HG02678 (cell line): ENCODE measurements around the gene RAB25.
"Not testable (repeated sequence)": the region's sequence is repeated elsewhere in the genome, so short reads cannot be mapped to it uniquely, and the experiment has no call there.

Experiments
- ATAC-seq: cut with Tn5 transposase; IDR thresholded peaks from one replicate; pipeline ENCODE4 v1.9.1; 2021; ENCODE audit warnings: mild to moderate bottlenecking, moderate library complexity; ENCODE audit not compliant: unreplicated experiment

The RAB25 gene

DNA sequence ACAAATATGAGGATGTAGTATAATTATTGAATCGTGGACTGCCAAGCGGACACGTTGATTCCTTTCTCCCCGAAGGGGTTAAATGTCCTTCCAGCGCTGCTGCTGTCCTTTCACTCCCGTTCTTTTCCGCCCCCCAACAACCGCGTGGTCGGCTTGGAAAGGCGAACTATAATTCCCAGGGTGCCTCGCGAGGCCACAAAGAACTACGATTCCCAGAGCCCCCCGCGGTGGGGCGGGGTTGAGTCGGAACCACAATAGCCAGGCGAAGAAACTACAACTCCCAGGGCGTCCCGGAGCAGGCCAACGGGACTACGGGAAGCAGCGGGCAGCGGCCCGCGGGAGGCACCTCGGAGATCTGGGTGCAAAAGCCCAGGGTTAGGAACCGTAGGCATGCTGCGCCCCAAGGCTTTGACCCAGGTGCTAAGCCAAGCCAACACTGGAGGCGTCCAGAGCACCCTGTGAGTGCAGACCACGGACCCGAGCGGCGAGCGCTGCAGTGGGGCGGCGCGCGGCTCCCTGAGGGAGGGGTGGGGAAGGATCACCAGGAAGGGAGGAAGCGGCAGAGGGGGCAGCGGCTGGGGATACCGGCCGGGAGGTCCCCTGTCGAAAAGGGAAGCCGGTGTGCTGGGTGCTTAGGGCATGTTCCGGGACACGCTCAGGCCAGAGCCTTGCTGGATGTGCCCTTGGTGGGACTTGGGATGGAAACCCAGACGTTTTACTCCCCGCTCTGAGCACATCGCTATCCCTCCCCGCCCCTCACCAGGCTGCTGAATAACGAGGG lies 6.3 kb upstream of the RAB25 start, which contains the start of gene LAMTOR2:
Gene LAMTOR2, plus strand, starts transcription at position 283 of the 781 bp plus-strand sequence. Its CDS starts 108 bp downstream, at position 391.
- peak; percentile 71 for ATAC-seq

DNA sequence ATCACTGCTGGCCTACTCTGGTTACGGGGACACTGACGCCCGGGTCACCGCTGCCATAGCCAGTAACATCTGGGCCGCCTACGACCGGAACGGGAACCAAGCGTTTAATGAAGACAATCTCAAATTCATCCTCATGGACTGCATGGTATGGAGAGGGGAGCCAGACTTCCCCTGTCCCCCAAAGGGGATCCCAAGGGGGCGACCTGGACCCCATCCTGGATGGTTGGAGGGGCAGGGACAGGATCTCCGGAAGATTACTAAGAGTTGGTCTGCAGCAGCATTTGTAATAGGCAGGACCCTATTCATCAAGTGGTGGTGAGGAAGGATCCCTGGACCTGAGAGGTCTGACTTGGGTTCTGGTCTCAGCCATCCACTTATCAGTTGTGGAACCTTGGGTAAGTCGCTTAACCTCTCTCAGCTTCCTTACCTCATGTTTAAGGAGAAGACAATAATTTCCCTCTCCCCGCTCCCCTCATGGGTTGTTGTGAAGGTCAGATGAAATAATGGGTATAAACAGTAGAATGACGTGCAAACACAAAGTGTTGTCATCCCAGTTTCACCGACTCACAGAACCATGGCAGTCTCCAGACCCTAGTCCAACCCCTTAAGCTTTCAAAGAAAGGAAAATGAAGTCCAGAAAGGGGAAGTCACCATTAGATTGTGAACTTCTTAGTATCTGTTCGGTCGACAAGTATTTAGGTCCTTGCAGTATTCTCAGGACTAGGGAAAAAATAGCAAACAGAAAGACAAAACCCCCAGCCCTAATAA lies 5.5 kb upstream of the RAB25 start:
- no peak for ATAC-seq

DNA sequence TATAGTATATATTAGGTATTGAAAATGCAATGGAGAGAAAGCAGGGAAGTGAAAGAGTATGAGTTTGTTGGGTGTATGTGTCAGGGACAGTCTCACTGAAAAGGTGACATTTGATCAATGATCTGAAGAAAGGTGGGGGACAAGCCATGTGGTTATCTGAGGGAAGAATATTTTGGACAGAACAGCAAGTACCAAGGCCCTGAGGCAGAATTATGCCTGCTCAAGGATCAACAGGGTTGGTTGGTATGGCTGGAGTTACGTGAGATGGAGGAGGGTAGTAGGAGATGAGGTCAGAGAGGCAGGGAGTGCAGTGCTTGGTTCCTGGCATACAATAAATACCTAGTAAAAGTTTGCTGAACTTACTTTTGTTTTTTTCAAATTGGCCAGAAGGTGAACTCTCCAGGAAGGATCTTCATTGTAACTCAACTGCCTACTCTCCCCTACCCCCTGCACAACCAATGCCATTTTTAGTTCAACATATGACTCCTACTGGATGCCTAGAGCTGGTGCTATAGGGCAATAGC lies 4.6 kb upstream of the RAB25 start:
- no peak for ATAC-seq

DNA sequence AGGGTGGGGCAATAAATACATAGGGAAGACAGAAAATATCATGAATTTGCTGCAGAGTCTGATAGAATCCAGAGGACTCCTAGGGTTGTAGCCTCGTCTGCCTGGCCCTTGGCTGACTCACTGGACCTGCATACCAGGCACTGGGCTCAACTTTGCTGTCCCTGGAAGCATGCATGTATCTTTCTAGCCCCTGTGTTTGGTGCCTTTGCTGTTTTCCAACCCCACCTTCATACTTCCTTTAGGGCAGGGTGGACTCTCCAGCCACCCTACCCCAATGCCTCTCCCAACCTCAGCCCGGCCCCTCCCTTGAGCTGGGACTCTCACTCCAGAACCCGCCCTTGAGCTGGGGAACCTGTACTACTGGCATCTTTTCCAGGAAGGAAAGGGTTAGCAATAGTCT lies 1.2 kb downstream of the RAB25 start:
- ATAC-seq: no peak

DNA sequence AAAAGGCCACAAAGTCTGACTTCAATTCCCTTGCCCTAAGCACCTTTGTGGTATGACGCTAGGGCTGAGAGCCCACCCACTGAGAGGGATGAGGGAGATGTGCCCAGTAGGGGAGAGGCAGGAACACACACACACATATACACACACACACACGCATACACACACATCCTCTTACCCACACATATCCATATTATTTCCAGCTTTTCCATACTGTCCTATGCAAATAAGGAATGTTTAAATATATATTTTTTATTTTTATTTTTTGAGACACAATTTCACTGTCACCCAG lies 3.0 kb downstream of the RAB25 start:
- no peak for ATAC-seq

DNA sequence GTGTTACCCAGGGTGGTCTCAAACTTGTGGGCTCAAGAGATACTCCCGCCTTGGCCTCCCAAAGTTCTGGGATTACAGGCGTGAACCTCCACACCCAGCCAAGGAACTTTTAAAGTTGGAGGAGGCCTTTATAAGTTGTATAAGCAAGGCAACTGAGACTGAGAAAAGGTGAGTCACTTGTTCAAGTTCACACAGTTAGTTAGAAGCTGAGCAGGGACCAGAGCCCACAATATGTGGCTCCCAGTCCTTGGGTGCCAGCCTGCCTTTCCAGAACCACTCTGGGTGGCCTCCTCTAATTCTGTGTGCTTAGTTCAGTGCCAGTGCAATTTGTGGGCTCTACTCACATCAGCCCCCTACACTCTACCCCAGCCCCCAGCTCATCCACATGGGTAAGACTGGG lies 3.7 kb downstream of the RAB25 start:
- ATAC-seq: no peak

DNA sequence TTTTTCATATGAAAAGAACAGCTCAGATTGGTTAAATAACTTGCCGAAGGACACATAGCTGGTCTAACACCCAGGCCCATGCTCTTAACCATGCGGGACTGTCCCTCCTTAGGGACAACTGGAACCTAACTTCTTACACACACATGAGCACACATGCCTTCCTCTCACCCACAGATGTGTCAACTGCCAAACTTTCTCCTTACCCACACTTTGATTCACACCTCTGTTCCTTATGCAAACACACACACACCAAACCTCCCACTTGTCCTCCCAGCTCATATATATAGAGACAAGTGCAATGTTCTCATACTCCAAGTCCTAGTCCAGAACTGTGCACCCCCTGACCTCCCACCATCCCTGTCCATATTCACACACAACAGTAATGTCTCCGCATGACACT lies 4.3 kb downstream of the RAB25 start:
- no peak for ATAC-seq

DNA sequence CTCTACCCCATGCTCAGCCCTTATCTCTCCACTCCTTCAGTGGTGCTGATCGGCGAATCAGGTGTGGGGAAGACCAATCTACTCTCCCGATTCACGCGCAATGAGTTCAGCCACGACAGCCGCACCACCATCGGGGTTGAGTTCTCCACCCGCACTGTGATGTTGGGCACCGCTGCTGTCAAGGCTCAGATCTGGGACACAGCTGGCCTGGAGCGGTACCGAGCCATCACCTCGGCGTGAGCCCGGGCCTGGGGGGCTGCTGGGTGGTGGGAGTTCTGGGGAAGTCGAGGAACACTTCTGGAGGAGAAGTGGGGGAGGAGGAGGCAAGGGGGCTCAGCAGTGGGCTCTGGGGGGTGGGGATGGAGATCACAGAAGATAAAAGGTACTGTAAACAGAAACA lies 4.9 kb downstream of the RAB25 start:
- no peak for ATAC-seq

DNA sequence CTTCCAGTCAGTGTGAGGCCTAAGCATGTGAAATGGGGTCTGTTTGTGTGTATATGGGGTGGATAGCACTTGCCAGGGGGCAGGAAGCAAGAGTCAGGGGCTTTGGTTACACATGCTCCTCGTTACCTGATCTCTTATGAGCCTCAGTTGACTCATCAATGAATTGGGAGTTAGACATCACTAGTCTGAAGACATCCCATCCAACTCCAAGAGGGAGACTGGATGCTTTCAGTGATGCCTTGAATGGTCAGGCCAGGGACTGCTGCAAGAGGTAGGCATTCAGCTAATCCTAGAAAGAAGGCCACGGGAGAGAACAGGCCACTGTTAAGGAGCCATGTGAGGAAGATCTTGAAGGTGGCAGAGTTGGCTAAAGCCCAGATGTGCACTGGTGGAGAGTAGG lies 6.3 kb downstream of the RAB25 start:
- ATAC-seq: no peak

DNA sequence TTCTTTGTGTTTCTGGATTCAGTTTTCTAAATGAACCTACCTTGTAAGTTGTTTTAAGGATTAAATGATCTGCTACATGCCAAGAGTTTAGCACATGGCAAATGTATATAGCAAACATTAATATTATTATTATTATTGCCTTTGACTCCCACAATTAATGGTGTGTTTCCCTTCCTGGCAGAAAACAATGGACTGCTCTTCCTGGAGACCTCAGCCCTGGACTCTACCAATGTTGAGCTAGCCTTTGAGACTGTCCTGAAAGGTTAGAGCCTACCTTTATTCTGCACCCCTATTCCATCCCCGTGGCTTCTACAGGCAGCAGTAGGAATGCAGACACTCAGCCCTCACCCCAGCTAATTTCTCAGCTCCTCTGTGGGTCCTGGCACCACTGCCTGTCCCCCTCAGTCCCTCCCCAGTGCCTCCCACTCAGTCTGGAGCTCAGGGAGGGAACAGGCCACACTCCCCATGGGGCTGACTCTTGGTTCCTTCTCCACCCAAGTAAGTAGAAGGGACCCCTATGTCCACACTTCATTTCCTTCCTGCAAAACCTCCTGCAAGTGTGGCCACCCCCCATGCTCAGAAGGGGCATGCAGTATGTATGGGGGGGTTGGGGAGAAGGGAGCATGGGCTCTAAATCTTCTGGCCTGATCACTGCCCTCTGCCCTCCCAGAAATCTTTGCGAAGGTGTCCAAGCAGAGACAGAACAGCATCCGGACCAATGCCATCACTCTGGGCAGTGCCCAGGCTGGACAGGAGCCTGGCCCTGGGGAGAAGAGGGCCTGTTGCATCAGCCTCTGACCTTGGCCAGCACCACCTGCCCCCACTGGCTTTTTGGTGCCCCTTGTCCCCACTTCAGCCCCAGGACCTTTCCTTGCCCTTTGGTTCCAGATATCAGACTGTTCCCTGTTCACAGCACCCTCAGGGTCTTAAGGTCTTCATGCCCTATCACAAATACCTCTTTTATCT lies 8.8 kb downstream of the RAB25 start:
- no peak for ATAC-seq

DNA sequence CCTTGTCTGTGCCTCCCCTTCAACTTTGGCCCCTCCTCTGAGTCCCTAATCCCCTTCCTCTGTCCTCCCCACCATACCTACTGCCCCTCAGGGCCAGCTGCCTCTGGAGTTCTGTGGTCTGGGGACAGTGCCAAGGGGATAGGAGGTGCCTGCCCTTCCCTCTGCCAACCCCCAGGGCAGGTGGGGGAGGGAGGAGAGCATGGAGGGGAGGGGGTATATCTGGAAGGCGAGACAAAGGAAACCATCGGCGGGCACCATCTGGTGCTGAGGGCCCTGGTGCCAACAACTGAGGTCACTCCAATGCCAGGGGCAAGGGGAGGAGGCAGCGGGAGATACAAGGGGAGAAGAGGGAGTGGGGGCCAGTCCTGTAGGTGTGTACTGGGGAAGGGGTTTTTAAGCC lies 9.6 kb downstream of the RAB25 start:
- no peak for ATAC-seq

DNA sequence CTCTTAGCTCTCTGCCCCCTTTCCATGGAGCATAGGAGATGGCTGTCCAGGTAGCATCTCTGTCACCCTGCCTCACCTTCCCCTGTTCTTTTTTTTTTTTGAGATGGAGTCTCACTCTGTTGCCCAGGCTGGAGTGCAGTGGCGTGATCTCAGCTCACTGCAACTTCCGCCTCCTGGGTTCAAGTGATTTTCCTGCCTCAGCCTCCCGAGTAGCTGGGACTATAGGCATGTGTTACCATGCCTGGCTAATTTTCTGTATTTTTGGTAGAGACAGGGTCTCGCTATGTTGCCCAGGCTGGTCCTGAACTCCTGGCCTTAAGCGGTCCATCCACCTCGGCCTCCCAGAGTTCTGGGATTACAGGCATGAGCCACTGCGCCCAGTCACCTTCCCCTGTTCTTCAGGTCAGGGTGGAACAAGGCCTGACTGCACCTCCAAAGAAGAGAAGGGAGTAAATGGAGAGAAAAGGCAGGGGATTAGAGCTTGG lies 10.4 kb downstream of the RAB25 start:
- not testable (repeated sequence) for ATAC-seq

DNA sequence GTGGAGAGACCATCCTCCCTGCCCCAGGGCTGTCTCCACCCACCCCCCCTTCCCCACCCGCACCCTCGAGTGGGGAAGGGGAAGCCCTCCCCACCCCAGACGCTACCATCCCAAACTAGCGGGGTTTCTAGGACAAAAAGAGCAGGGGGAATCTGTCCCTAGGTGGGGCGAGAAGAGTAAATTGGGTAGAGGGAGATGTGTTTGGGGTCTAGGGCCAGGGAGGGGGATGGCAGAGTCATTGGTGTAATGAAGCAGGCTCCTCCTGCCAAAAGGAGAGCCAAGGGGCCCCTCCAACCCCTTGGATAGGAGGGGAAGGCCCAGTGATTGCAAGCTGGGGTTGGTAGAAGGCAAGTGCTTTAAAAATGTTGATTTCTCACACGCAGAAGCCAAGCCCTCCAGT lies 11.3 kb downstream of the RAB25 start:
- no peak for ATAC-seq

DNA sequence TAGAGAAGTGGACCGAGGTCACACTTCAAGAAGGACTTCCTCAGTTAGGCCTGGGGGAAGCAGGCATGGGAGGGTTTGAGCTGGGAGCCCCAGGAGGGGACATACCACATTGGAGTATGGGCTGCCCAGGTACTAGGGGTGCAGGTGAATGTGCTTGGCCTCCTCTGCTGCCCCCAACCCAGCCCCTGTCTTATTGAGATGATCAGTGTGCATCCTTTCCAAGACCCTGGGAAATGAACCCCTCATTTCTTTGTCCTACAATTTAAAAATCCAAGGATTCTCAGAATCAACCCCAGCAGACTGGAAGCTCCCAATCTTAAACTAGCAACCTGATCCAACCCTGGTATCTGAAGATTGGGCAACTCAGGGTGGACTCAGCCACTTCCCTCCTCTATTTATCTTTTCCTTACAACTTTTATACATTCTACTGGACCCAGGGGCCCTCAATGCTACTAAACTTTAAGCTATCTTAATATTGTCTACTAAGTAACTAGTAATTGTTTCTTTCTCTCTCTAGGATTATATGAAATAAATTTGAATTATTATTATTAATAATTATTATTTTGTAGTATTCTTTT lies 12.2 kb downstream of the RAB25 start:
- no peak for ATAC-seq

DNA sequence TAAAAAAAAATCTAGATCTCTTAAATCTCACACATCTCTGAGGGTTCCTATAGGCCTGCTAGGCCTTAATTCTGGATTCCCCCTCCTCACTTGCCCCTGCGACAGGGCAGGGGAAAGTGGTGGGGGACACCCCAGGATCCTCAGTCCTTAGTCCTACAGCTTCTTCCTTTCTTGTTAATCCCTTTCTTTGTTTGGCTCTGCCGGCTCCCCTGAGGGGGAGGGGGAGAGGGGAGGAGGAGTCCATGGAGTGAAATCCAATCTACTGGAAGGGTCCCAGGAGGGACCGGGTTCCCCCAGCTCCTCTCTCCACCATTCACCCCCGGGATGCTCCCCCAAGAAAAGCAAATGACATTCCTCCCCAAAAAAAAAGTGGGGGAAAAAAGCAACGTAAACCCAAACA lies 12.8 kb downstream of the RAB25 start:
- ATAC-seq: no peak

DNA sequence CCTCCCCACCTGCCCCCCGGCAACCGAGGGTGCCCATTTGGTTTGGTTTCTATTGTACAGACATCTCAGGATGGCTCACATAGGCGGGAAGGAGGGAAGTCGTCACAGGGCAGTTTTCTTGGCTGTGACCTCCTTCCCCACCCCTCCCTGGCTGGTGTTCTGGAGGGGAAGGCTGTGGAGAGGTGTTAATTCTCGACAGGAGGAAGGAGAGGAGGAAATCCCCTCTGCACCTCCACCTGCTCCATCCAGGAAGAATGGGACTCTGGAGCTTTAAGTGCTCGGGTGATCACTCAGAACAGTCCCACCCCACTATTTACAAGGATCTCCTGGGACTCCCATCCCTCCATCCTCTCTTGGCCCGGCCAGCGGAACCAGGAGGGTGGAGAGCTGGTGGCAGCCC lies 13.7 kb downstream of the RAB25 start:
- ATAC-seq: no peak

DNA sequence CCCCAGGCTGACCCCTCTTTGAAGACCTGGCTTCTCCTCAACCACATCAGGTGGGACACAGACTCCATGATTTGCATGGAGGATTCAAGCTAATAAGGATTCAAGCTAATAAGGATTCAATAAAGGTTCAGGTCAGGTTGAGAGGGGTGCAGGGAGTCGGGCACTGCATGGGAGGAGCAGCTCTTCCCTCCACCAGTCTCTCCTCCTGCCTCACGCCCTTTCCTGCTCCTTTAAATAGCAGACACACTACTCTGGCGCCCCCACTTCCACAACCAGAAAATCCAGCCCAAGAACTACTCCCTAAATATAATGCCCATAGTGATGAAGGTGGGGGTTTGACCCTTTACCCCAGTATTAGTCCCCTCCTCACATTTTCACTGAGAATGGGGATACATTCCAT lies 14.2 kb downstream of the RAB25 start:
- ATAC-seq: no peak

DNA sequence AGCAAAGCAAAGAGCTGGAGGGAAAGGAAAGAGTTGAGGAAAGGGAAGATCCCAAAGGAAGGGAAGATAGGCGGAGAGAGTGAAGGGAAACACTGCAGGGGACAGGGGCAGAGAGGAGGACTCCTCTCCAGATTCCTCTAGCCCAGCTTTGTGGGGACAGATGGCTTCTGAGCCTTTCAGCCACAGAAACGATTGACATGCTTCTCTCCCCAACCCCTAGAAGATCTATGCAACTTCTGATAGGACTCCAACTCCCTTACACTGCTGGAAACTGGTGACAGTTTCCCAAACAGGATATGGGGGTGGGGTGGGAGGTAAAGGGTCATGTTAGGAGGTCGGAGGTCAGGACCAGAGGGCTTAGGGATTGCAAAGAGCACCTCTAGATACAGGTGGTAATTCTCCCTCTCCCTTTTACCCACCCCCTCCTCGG lies 14.8 kb downstream of the RAB25 start:
- ATAC-seq: no peak

DNA sequence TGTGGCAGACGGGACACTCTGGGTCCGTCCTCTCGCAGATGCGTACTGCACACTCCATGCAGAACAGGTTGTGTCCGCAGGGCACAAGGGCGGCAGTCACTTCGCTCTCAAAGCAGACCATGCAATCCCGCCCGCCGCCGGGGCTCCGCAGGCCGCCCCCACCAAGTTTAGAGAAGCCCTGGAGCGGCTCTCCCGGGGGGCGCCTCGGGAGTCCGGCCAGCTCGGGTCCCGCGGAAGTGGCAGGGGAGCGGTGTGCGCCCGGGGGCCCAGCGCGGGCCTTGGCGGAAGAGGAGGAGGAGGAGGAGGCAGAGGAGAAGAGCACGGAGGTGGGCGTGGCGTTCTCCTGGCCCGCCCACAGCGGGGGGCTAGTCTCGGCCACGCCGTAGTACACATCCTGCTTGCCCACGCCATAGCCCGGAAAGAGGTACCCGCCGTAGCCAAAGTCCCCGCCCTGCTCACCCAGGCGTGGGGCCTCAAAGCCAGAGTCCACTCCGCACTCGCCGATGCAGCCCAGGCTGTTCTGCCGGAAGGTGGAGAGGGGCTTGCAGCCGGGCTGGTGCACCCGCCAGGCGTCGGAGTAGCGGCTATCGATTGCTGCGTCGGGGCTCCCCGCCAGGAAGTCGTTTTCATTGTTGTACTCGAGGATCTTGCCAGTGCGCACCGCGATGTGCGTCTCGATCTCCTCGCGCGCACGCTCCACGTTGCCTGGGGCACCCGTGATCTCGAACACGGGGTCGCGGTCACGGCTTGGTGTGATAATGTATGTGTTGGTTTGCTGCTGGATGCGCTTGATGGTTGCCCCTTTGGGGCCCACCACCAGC lies 15.9 kb downstream of the RAB25 start:
- ATAC-seq: peak; percentile 91

DNA sequence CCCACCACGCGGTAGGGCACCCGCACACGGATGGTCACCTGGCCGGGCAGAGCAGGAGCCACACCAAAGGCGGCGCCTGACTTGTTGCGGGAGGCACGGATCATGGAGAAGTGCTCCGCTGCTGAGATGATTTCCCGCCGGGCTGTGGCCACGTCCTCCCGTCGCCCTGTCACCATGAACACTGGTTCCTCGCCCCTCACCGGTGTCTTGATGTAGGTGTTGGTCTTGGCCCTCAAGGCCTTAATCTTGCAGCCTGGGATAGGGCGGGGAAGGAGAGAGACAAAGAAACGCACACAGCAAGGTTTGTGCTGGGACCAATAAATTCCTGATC lies 16.4 kb downstream of the RAB25 start:
- no peak for ATAC-seq
